ENCODE results near the gene COL25A1. TPM values are rescaled to one million over a fixed set of nuclear protein-coding genes. Genes with fewer than 3 reads are reported as not detected.
"Not testable (repeated sequence)": the region's sequence is repeated elsewhere in the genome, so short reads cannot be mapped to it uniquely, and the experiment has no call there.

The COL25A1 gene
- total RNA-seq, 1 donor from 2014 or later = 5.6 TPM

- Histone ChIP-seq H3K27ac (no peak overlapping the region), H3K4me1 (no peaks in the 10 kb centered on the region), H3K36me3 (no peaks in the 10 kb centered on the region), H3K9me3 (no peaks in the 10 kb centered on the region), H3K27me3 (no peaks in the 10 kb centered on the region), H3K4me3 (no peak overlapping the region)
- no peak for TF ChIP-seq CTCF (IDR thresholded peaks at IDR 0.05)
- intact Hi-C loops (cut with DNase I) = no loop called here
- no peak for DNase-seq (ENCODE audit: low spot score in 2 of 2)
Observed at GRCh38 chr4:109072595-109072994, 229.9 kb downstream of the COL25A1 start.

GRCh38 chr4:109070677-109071076 lies 231.8 kb downstream of the COL25A1 start:
- DNase-seq (ENCODE audit: low spot score in 2 of 2); H3K9me3 ChIP-seq; H3K27me3 ChIP-seq; H3K36me3 ChIP-seq; H3K4me1 ChIP-seq; intact Hi-C loops (cut with DNase I); H3K27ac ChIP-seq; H3K4me3 ChIP-seq: not testable (repeated sequence)

- Histone ChIP-seq H3K27me3 (no peaks in the 10 kb centered on the region), H3K27ac (no peak overlapping the region), H3K36me3 (no peaks in the 10 kb centered on the region), H3K4me3 (no peak overlapping the region), H3K9me3 (no peaks in the 10 kb centered on the region), H3K4me1 (no peaks in the 10 kb centered on the region)
- DNase-seq (ENCODE audit: low spot score in 2 of 2) = no peak
- intact Hi-C loops (cut with DNase I) = no loop called here
- TF ChIP-seq CTCF (IDR thresholded peaks at IDR 0.05) = no peak
Observed at GRCh38 chr4:109067508-109068235, 234.8 kb downstream of the COL25A1 start.

- H3K27ac ChIP-seq = no peak overlapping the region
- no peaks in the 10 kb centered on the region for H3K36me3 ChIP-seq
- no peak overlapping the region for H3K4me3 ChIP-seq
- intact Hi-C loops (cut with DNase I) = no loop called here
- DNase-seq (ENCODE audit: low spot score in 2 of 2) = no peak
- H3K27me3 ChIP-seq = no peaks in the 10 kb centered on the region
- H3K4me1 ChIP-seq = no peaks in the 10 kb centered on the region
- H3K9me3 ChIP-seq = no peaks in the 10 kb centered on the region
- TF ChIP-seq CTCF (IDR thresholded peaks at IDR 0.05) = no peak
Observed at GRCh38 chr4:109065006-109065405, 237.5 kb downstream of the COL25A1 start.

GRCh38 chr4:109053257-109053656 lies 249.2 kb downstream of the COL25A1 start:
- H3K4me3 ChIP-seq = no peak overlapping the region
- intact Hi-C loops (cut with DNase I) = no loop called here
- H3K27ac ChIP-seq = no peak overlapping the region
- DNase-seq (ENCODE audit: low spot score in 2 of 2) = no peak
- H3K9me3 ChIP-seq = no peaks in the 10 kb centered on the region
- no peaks in the 10 kb centered on the region for H3K36me3 ChIP-seq
- no peaks in the 10 kb centered on the region for H3K4me1 ChIP-seq
- H3K27me3 ChIP-seq = no peaks in the 10 kb centered on the region
- TF ChIP-seq CTCF (IDR thresholded peaks at IDR 0.05) = no peak

- Histone ChIP-seq H3K4me1 (no peaks in the 10 kb centered on the region), H3K27ac (no peak overlapping the region), H3K4me3 (no peak overlapping the region), H3K36me3 (no peaks in the 10 kb centered on the region), H3K9me3 (no peaks in the 10 kb centered on the region), H3K27me3 (no peaks in the 10 kb centered on the region)
- intact Hi-C loops (cut with DNase I) = no loop called here
- TF ChIP-seq CTCF (IDR thresholded peaks at IDR 0.05) = no peak
- DNase-seq (ENCODE audit: low spot score in 2 of 2) = no peak
Observed at GRCh38 chr4:109052821-109053220, 249.6 kb downstream of the COL25A1 start.

All from ascending aorta (tissue), 2 donors.